Choroid plexus epithelial cell (primary cell): Measurements from ENCODE around the gene HSFX2.
"Not testable (repeated sequence)": the region's sequence is repeated elsewhere in the genome, so short reads cannot be mapped to it uniquely, and the experiment has no call there.

ENCODE experiments used
- DNase-seq: peaks from one replicate; pipeline ENCODE4 v3.0.0-alpha.2; 2010; ENCODE audit warnings: low read depth
- H3K4me3 ChIP-seq: 2 replicates; pipeline ENCODE4 v1.5.1; 2011; ENCODE audit warnings: low read depth, mild to moderate bottlenecking, control low read depth, low read length, moderate library complexity
- CTCF ChIP-seq: conservative IDR thresholded peaks from 2 replicates; pipeline ENCODE4 v1.5.1; 2011; ENCODE audit warnings: low read depth, mild to moderate bottlenecking, control low read depth, inconsistent platforms, low read length, moderate library complexity

HSFX2 gene

GRCh38 chrX:149572743-149573142, 22.4 kb downstream of the HSFX2 start:
- no peak overlapping the region for H3K4me3 ChIP-seq
- DNase-seq: no peak
- no peak for TF ChIP-seq CTCF

- H3K4me3 ChIP-seq: no peak overlapping the region
- DNase-seq: no peak
- TF ChIP-seq CTCF: no peak
Observed at GRCh38 chrX:149571770-149572169, 23.3 kb downstream of the HSFX2 start.

- H3K4me3 ChIP-seq: no peak overlapping the region
- DNase-seq: peak; percentile 73
- no peak for TF ChIP-seq CTCF
Observed at GRCh38 chrX:149570668-149571067, 24.4 kb downstream of the HSFX2 start.

- peak; percentile 2 for DNase-seq
- H3K4me3 ChIP-seq: no peak overlapping the region
- no peak for TF ChIP-seq CTCF
Observed at GRCh38 chrX:149569770-149570169, 25.3 kb downstream of the HSFX2 start.

DNA sequence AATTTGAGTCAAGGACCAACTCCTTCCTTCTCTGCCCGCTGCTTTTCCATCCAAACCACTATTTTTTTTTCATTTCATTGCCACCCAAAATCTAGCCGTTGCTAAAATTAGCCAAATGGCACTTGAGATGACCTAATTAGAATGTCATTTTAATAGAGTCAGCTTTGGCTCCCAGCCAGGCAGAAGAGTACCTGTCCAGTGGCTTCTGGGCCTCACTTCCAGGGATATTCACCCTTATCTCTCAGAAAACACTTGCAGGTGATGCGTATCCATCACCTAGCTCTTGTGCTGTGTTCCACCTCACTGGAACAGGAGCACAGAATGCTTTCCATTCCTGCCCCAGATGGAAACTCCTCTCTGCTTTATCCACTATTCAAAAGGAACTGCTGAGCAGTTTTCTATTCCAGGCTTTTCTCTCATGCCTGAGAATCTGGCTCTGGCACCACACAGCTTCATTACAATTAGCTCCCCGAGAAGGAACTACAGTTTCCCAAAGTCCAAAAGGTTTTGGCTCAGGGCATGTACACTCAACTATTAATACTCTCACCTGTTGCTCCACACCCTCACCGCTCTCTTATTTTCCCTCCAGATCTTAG, 26.3 kb downstream of the HSFX2 start:
- DNase-seq: no peak
- H3K4me3 ChIP-seq: no peak overlapping the region
- TF ChIP-seq CTCF: no peak

- DNase-seq: no peak
- no peak for TF ChIP-seq CTCF
- no peak overlapping the region for H3K4me3 ChIP-seq
Observed at GRCh38 chrX:149567621-149568417, 27.3 kb downstream of the HSFX2 start.

DNA sequence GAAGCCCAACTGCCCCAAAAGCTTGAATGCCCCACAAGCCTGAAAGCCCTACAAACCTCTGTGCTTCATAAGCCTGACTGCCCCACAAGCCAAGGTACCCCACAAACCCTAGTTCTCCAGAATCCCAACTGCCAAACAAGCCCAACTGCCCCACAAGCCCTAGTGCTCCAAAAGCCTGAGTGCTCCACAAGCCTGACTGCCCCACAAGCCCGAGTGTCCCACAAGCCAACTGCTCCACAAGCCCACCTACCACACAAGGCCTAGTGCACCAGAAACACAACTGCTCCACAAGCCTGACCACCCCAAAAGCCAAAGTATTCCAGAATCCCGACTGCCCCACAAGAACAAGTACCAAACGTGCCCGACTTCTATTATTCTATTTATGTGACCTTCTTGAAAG, 31.8 kb downstream of the HSFX2 start:
- no peak for TF ChIP-seq CTCF
- no peak for DNase-seq
- no peak overlapping the region for H3K4me3 ChIP-seq

GRCh38 chrX:149555251-149555650, 39.9 kb downstream of the HSFX2 start:
- H3K4me3 ChIP-seq, DNase-seq: not testable (repeated sequence)

- not testable (repeated sequence) for H3K4me3 ChIP-seq, DNase-seq
Observed at GRCh38 chrX:149551939-149552248, 43.2 kb downstream of the HSFX2 start.

DNA sequence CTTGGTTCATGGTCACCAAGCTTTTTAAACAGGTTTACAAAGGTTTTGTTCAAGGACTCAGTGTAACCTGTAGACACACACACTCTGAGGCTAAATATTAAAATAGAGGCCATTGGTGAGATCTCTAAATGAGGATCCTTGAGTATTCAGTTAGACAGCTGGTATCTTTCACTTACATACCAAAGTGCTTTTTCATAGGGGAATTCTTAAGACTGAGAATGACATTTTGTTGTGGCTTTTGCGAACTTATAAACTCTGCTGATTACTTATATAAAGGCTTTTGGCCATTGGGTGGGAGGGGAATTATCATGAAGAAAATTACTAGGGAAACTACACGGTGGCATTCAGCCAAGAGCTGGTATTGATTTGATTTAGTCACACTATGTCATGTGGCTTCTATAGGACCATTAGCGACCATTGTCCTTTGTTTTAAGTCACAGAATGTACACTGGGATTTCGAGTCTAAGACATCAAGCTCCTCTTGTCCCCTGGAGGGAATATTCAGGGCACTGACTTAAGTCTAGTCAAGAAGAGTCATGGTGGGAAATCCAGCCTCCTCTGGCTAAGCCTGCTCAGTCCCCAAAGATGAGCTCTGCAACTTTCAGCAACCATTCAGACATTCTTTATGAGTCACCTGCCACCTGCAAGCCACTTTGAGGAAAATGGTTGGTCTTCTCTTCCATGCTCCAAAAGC, 43.7 kb downstream of the HSFX2 start:
- H3K4me3 ChIP-seq, DNase-seq: not testable (repeated sequence)
